C4-2B (cell line): ENCODE data around the gene SLC22A7.

Source experiments
- ZFX ChIP-seq: fragments of 450-650 bp; IDR thresholded peaks from 2 replicates; pipeline ENCODE4 v1.6.1; 2017
- TF ChIP-seq, protein P1 (sequence below): fragments of 450-650 bp; conservative IDR thresholded peaks from 2 replicates; pipeline ENCODE4 v1.5.1; 2017; ENCODE audit warnings: mild to moderate bottlenecking

DNA sequence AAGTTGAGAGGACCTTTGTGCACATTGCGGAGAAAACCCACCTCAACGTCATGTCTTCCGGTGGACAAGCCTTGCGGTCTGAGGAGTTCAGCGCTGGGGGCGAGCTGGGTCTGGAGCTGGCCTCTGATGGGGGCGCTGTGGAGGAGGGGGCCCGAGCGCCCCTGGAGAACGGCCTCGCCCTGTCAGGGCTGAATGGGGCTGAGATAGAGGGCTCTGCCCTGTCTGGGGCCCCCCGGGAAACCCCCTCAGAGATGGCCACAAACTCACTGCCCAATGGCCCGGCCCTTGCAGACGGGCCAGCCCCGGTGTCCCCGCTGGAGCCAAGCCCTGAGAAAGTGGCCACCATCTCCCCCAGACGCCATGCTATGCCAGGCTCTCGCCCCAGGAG, 14.6 kb upstream of the SLC22A7 start:
- TF ChIP-seq, protein P1, sequence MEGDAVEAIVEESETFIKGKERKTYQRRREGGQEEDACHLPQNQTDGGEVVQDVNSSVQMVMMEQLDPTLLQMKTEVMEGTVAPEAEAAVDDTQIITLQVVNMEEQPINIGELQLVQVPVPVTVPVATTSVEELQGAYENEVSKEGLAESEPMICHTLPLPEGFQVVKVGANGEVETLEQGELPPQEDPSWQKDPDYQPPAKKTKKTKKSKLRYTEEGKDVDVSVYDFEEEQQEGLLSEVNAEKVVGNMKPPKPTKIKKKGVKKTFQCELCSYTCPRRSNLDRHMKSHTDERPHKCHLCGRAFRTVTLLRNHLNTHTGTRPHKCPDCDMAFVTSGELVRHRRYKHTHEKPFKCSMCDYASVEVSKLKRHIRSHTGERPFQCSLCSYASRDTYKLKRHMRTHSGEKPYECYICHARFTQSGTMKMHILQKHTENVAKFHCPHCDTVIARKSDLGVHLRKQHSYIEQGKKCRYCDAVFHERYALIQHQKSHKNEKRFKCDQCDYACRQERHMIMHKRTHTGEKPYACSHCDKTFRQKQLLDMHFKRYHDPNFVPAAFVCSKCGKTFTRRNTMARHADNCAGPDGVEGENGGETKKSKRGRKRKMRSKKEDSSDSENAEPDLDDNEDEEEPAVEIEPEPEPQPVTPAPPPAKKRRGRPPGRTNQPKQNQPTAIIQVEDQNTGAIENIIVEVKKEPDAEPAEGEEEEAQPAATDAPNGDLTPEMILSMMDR = no peak
- TF ChIP-seq ZFX = no peak
